Esophagus squamous epithelium (tissue), 5 donors: ENCODE results near the gene IRS1. TPM values are rescaled to one million over a fixed set of nuclear protein-coding genes. Genes with fewer than 3 reads are reported as not detected.
A peak's percentile ranks its signal among the peaks of the same experiment; 100 is the strongest.
"Not testable (repeated sequence)": the region's sequence is repeated elsewhere in the genome, so short reads cannot be mapped to it uniquely, and the experiment has no call there.

ENCODE experiments used
- DNase-seq: peaks from one replicate; lab custom pipeline; 2025; lab: John Stamatoyannopoulos, UW
- H3K27ac ChIP-seq, 4 donors: fragments of 200-600 bp; sonication (generic); one replicate each; pipeline ENCODE4 v1.5.1; 2016 to 2019; ENCODE audit warnings: mild to moderate bottlenecking in 1 of 4
- H3K27me3 ChIP-seq, 4 donors: fragments of 200-600 bp; sonication (generic); 1 replicate in 3 of 4; 2 replicates in 1 of 4; pipeline versions ENCODE4 v1.5.1 to v1.6.0; 2017 to 2021; ENCODE audit warnings: antibody characterized with exemption in 1 of 4
- H3K36me3 ChIP-seq, 3 donors: fragments of 200-600 bp; sonication (generic); one replicate each; pipeline ENCODE4 v1.5.1; 2016 to 2019
- H3K4me1 ChIP-seq, 3 donors: fragments of 200-600 bp; sonication (generic); one replicate each; pipeline ENCODE4 v1.5.1; 2017 to 2019
- H3K4me3 ChIP-seq, 4 donors: fragments of 200-600 bp; sonication (generic); 1 replicate in 3 of 4; 2 replicates in 1 of 4; pipeline ENCODE4 v1.5.1; 2016 to 2019; ENCODE audit warnings: mild to moderate bottlenecking in 2 of 4, moderate library complexity in 1 of 4
- H3K9me3 ChIP-seq, 3 donors: fragments of 200-600 bp; sonication (generic); one replicate each; pipeline ENCODE4 v1.5.1; 2016 to 2019
- POLR2A ChIP-seq, 4 donors: fragments of 450-650 bp; IDR thresholded peaks; one replicate each; pipeline ENCODE4 v1.6.1; 2017; ENCODE audit warnings: antibody characterized with exemption in 4 of 4, mild to moderate bottlenecking in 4 of 4, moderate library complexity in 3 of 4
- WGBS, 2 donors: methylation state at CpG; one replicate each; pipeline ENCODE4 v1.1.5; 2018; 5-methylcytosine and 5-hydroxymethylcytosine counted together
- intact Hi-C: fragments of 100-400 bp; cut with DNase I; formaldehyde crosslinking; loops from one replicate; pipeline ENCODE4 v1.15.0; 2022
- total RNA-seq, 4 donors: library from RNA; depleted of rRNA; stranded (reverse); fragments of >200 nt; gene quantifications; one replicate each; pipeline ENCODE4 v1.1.0, GENCODE V29; 2016
- TF ChIP-seq, protein P1 (sequence below), 6 experiments: fragments of 450-650 bp in 4 of 6; fragments of 200-600 bp in 2 of 6; sonication (generic) in 2 of 6; IDR thresholded peaks; one replicate each; pipeline ENCODE4 v1.5.1; 2016 to 2019; ENCODE audit warnings: antibody characterized with exemption in 6 of 6, mild to moderate bottlenecking in 4 of 6, moderate library complexity in 4 of 6
- donor health status: DM: yes; HTN: yes; CAD: no.

IRS1 gene
- total RNA-seq, 4 donors from 2014 or later = 3.5 to 20.5 (median 14.2) TPM

DNA sequence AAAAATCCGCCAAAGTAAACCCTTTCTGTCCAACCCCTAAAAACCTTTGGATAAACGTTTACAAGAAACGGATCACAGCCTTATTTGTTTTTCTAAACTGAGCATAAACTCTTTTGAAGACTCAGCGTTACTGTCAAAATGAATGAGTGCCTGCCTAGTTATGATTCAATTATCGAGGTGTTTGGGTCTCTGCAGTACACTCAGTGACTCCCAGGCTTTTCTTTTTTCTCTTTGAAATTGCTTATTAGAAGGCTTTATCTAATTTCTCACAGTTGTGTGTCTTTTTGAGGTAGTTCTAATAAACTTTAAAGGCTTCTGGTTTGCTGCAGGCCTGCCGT is 36.9 kb upstream of the IRS1 start:
- H3K4me1 ChIP-seq = peaks cover 5 to 43% (median 16%) of the 10 kb centered on the region in 3 donors
- peaks cover 0 to 6% (median 0%) of the 10 kb centered on the region in 3 donors for H3K36me3 ChIP-seq
- no peaks in the 10 kb centered on the region for H3K9me3 ChIP-seq
- H3K4me3 ChIP-seq = peak overlapping the region; percentile 64 to 89 (median 69)
- no peaks in the 10 kb centered on the region for H3K27me3 ChIP-seq
- TF ChIP-seq, protein P1, sequence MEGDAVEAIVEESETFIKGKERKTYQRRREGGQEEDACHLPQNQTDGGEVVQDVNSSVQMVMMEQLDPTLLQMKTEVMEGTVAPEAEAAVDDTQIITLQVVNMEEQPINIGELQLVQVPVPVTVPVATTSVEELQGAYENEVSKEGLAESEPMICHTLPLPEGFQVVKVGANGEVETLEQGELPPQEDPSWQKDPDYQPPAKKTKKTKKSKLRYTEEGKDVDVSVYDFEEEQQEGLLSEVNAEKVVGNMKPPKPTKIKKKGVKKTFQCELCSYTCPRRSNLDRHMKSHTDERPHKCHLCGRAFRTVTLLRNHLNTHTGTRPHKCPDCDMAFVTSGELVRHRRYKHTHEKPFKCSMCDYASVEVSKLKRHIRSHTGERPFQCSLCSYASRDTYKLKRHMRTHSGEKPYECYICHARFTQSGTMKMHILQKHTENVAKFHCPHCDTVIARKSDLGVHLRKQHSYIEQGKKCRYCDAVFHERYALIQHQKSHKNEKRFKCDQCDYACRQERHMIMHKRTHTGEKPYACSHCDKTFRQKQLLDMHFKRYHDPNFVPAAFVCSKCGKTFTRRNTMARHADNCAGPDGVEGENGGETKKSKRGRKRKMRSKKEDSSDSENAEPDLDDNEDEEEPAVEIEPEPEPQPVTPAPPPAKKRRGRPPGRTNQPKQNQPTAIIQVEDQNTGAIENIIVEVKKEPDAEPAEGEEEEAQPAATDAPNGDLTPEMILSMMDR (IDR thresholded peaks at IDR 0.05) = no peak
- TF ChIP-seq POLR2A (IDR thresholded peaks at IDR 0.05) = no peak
- 1 to 4% methylated on average over 6 of the region's 6 CpGs for WGBS, 2 donors
- no peak for DNase-seq
- intact Hi-C loops = no loop called here
- H3K27ac ChIP-seq = peak overlapping the region; percentile 97 to 100 (median 97)

DNA sequence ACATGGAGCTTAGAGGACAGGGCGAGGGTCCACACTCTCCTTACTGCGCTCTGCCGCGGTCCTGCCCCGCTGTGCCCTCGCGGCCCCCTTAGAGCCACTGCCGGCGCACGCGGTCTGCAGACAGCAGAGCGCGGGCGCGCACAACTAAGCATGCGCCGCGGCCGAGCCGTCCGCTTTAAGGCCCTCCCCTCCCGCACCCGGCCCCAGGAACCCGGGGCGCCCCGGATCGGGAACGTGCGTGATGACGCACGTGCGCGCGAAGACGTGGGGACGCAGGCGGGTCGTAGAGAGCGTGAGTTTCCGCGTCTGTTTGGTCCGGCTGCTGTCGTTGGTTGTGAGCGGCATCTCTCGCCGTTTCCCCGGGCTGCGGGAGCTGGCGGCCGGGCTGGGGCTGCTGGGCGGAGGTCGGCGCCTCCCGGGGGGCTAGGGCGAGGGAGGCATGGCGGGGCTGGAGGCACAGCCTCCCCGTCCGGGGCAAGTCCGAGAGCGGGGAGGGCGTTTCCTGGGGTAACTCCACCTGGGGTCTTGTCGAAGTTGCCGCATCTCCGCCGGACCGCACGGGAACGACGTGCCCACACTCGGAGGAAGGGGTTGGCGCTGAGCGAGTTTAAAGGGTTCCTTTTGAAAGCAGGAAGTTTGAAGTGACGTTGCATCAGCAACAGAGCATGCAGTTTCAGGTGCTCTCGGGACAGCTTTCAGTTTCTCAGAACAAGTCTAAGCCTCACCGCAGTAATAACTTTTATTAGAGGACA is 36.4 kb upstream of the IRS1 start, which contains the start of gene RHBDD1:
Gene RHBDD1, plus strand, starts transcription at position 259 of the 752 bp plus-strand sequence. CDS start 28,640 bp downstream, outside the sequence.
- intact Hi-C loops = no loop called here
- 0 to 2% methylated on average over 17 to 18 of the region's 75 CpGs for WGBS, 2 donors

DNA sequence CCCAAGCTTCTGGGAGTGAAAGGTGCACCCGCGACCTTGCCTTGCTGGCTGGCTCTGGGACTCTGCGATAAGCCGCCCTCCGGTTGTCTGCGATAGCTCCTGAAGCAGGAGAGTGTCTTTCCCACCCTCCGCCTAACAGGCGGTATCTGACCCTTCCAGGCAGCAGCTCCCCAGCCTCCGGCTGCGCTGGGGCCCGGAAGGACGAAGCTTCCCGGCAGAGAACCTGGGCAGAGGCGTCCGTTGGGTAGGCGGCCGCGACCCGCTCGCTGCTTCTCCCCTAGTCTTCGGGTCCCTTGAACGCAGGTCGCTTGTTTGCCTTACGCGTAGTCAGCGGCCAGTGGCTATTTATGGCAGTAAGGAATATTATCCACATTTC is 35.8 kb upstream of the IRS1 start:
- Histone ChIP-seq H3K9me3 (no peaks in the 10 kb centered on the region), H3K36me3 (peaks cover 0 to 6% (median 0%) of the 10 kb centered on the region in 3 donors), H3K4me1 (peaks cover 5 to 43% (median 16%) of the 10 kb centered on the region in 3 donors), H3K27ac (peak overlapping the region; percentile 97 to 100 (median 97)), H3K27me3 (no peaks in the 10 kb centered on the region), H3K4me3 (peak overlapping the region; percentile 64 to 89 (median 69))
- TF ChIP-seq, protein P1 (IDR thresholded peaks at IDR 0.05) = no peak
- no peak for TF ChIP-seq POLR2A (IDR thresholded peaks at IDR 0.05)
- intact Hi-C loops = no loop called here
- WGBS, 2 donors = 12 to 27% methylated on average over 11 to 22 of the region's 26 CpGs
- peak; percentile 16 for DNase-seq

More for the DNA sequence above, 36.4 kb upstream of the IRS1 start, which contains the start of gene RHBDD1:
- peak; percentile 72 for DNase-seq
- Histone ChIP-seq H3K4me1 (peaks cover 5 to 43% (median 16%) of the 10 kb centered on the region in 3 donors), H3K27me3 (no peaks in the 10 kb centered on the region), H3K36me3 (peaks cover 0 to 6% (median 0%) of the 10 kb centered on the region in 3 donors), H3K9me3 (no peaks in the 10 kb centered on the region), H3K27ac (peak within 1 kb of the TSS; percentile 97 to 100 (median 97)), H3K4me3 (peak within 1 kb of the TSS; percentile 64 to 89 (median 69))
- TF ChIP-seq, protein P1 (IDR thresholded peaks at IDR 0.05) = no peak
- peak in 3 of 4 donors; percentile 85 to 92 (median 88) for TF ChIP-seq POLR2A (IDR thresholded peaks at IDR 0.05)

DNA sequence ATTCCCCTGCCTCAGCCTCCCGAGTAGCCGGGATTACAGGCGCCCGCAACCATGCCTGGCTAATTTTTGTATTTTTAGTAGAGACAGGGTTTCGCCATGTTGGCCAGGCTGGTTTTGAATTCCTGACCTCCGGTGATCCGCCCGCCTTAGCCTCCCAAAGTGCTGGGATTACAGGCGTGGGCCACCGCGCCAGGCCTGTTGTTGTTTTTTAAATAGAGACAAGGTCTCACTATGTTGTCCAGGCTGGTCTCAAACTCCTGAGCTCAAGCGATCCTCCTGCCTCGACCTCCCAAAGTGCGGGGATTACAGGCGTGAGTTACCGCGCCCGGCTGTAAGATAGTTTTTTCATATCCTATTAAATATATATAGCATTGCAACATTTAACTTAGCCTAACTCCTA is 35.3 kb upstream of the IRS1 start:
- WGBS, 2 donors = 86 to 97% methylated on average over 14 to 18 of the region's 18 CpGs
- DNase-seq, H3K27me3 ChIP-seq, H3K9me3 ChIP-seq, H3K36me3 ChIP-seq, intact Hi-C loops: not testable (repeated sequence)
- Histone ChIP-seq H3K4me3 (peak overlapping the region; percentile 64 to 89 (median 69)), H3K4me1 (peaks cover 5 to 43% (median 16%) of the 10 kb centered on the region in 3 donors), H3K27ac (peak overlapping the region in 2 of 4 donors; percentile 97)

DNA sequence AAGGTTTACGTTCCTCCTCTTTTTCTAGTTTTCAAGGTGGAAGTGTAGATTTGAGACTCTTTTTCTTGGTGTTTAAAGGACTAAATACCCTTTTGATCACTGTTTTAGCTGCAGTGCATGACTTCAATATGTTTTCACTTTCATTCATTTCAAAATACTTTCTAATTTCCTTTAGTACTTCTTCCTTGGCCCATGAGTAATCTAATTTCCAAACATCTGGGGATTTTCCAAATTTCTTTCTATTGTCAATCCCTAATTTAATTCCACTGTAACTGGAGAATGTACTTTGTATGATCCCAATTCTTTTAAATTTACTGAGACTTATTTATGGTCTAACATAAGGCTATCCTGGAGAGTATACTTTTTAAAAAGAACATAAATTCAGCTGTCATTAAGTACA is 32.4 kb upstream of the IRS1 start:
- no peaks in the 10 kb centered on the region for H3K27me3 ChIP-seq
- TF ChIP-seq, protein P1 (IDR thresholded peaks at IDR 0.05) = no peak
- TF ChIP-seq POLR2A (IDR thresholded peaks at IDR 0.05) = no peak
- DNase-seq = no peak
- no peaks in the 10 kb centered on the region for H3K9me3 ChIP-seq
- WGBS, 2 donors = 100% methylated on average over 1 of the region's 1 CpG
- no peak overlapping the region for H3K27ac ChIP-seq
- peaks cover 4 to 25% (median 14%) of the 10 kb centered on the region in 3 donors for H3K4me1 ChIP-seq
- no peak overlapping the region for H3K4me3 ChIP-seq
- intact Hi-C loops = no loop called here
- H3K36me3 ChIP-seq = no peaks in the 10 kb centered on the region
